HepG2 (cell line): ENCODE data around the gene REPIN1. TPM values are rescaled to one million over a fixed set of nuclear protein-coding genes. Genes with fewer than 3 reads are reported as not detected.

Experiments used
- ADNP ChIP-seq: sonication (generic); formaldehyde crosslinking; IDR thresholded peaks from 2 replicates; pipeline ENCODE4 v1.4.0; 2020; ENCODE audit warnings: missing genetic modification reagents
- CCAR2 ChIP-seq: fragments of 200-400 bp; formaldehyde crosslinking; optimal IDR thresholded peaks from 2 replicates; pipeline ENCODE3; 2018; ENCODE audit warnings: low read depth, mild to moderate bottlenecking, low read length, moderate library complexity
- DR1 ChIP-seq: sonication (generic); formaldehyde crosslinking; IDR thresholded peaks from 2 replicates; pipeline ENCODE4 v1.8.0; 2021; ENCODE audit warnings: mild to moderate bottlenecking, missing genetic modification reagents, inconsistent platforms
- ELF4 ChIP-seq: sonication (generic); formaldehyde crosslinking; IDR thresholded peaks from 2 replicates; pipeline ENCODE4 v1.5.0; 2020; ENCODE audit warnings: missing genetic modification reagents, mild to moderate bottlenecking, moderate library complexity, borderline replicate concordance
- FOXP1 ChIP-seq, 2 experiments: fragments of 450-650 bp in 1 of 2; IDR thresholded peaks; 2 replicates each; pipeline ENCODE4 v1.6.1; 2017 to 2018; ENCODE audit warnings: antibody characterized with exemption in 1 of 2
- GABPB1 ChIP-seq: IDR thresholded peaks from 2 replicates; pipeline ENCODE4 v1.6.1; 2016; ENCODE audit warnings: mild to moderate bottlenecking, missing genetic modification reagents, moderate library complexity, missing compliant biosample characterization
- GMEB1 ChIP-seq: sonication (generic); formaldehyde crosslinking; IDR thresholded peaks from 2 replicates; pipeline ENCODE4 v1.5.1; 2020; ENCODE audit warnings: missing genetic modification reagents, mild to moderate bottlenecking, borderline replicate concordance
- HNRNPL ChIP-seq: fragments of 200-400 bp; formaldehyde crosslinking; IDR thresholded peaks from 2 replicates; pipeline ENCODE4 v1.6.1; 2017; ENCODE audit warnings: mild to moderate bottlenecking, low read depth, low read length
- KDM6A ChIP-seq: IDR thresholded peaks from 2 replicates; pipeline ENCODE4 v1.6.1; 2016; ENCODE audit warnings: low read depth
- MED8 ChIP-seq: sonication (generic); formaldehyde crosslinking; IDR thresholded peaks from 2 replicates; pipeline ENCODE4 v1.8.1; 2023; ENCODE audit warnings: mild to moderate bottlenecking, missing genetic modification reagents; ENCODE audit not compliant: insufficient replicate concordance
- MLX ChIP-seq: IDR thresholded peaks from 2 replicates; pipeline ENCODE4 v1.6.1; 2016
- MLXIP ChIP-seq: sonication (generic); formaldehyde crosslinking; IDR thresholded peaks from 2 replicates; pipeline ENCODE4 v1.9.0; 2021; ENCODE audit warnings: missing genetic modification reagents, borderline replicate concordance
- NFIC ChIP-seq: IDR thresholded peaks from 2 replicates; pipeline ENCODE4 v1.6.1; 2012; ENCODE audit warnings: mild to moderate bottlenecking, low read length, inconsistent platforms
- SIX1 ChIP-seq: sonication (generic); formaldehyde crosslinking; IDR thresholded peaks from 2 replicates; pipeline ENCODE4 v1.4.0; 2020; ENCODE audit warnings: missing genetic modification reagents, borderline replicate concordance
- SNAPC5 ChIP-seq: sonication (generic); formaldehyde crosslinking; IDR thresholded peaks from 2 replicates; pipeline ENCODE4 v1.8.1; 2023; ENCODE audit warnings: mild to moderate bottlenecking, missing genetic modification reagents, borderline replicate concordance
- TP53 ChIP-seq: sonication (generic); formaldehyde crosslinking; conservative IDR thresholded peaks from 2 replicates; pipeline ENCODE4 v1.4.0; 2020; ENCODE audit warnings: missing genetic modification reagents
- ZNF546 ChIP-seq: sonication (generic); formaldehyde crosslinking; conservative IDR thresholded peaks from 2 replicates; pipeline ENCODE4 v1.8.1; 2023; ENCODE audit warnings: mild to moderate bottlenecking, missing genetic modification reagents
- ZNF709 ChIP-seq: sonication (generic); formaldehyde crosslinking; IDR thresholded peaks from 2 replicates; pipeline ENCODE4 v1.5.0; 2020; ENCODE audit warnings: mild to moderate bottlenecking, missing genetic modification reagents
- ZSCAN30 ChIP-seq: sonication (generic); formaldehyde crosslinking; IDR thresholded peaks from 2 replicates; pipeline ENCODE4 v1.5.0; 2020; ENCODE audit warnings: mild to moderate bottlenecking, missing genetic modification reagents
- polyA plus RNA-seq, 8 experiments: library from polyadenylated mRNA; depleted of rRNA in 3 of 8; stranded (reverse) in 7 of 8; unstranded in 1 of 8; fragments of >200 nt; fragmentation: Illumina TruSeq in 4 of 8; extraction: Trizol in 4 of 8; gene quantifications; 2 replicates each; pipeline versions ENCODE4 v1.2.1 to v1.2.3, GENCODE V29; 2011 to 2016; ENCODE audit warnings: low read depth in 4 of 8, missing spikeins in 1 of 8, mixed read lengths in 1 of 8; ENCODE audit not compliant: insufficient read depth in 1 of 8
- total RNA-seq, 5 experiments: library from RNA; depleted of rRNA; stranded (reverse); fragments of >200 nt; fragmentation: Illumina TruSeq; extraction: Trizol; gene quantifications; 2 replicates each; pipeline ENCODE4 v1.2.3, GENCODE V29; 2016; ENCODE audit warnings: low read depth in 1 of 5

The REPIN1 gene
- total and polyA plus RNA-seq, 2 of the 13 experiments (the other 11 are each of a cell fraction or from before 2014, with no cell fraction given): 69.9 to 108 TPM

- peak; percentile 79 for TF ChIP-seq MLX (CRISPR knock-in tag)
- peak; percentile 77 for TF ChIP-seq GABPB1
- peak; percentile 47; the same call in 1 of the 2 replicates for TF ChIP-seq KDM6A (CRISPR knock-in tag)
- no peak for TF ChIP-seq CCAR2
- TF ChIP-seq ZNF546: 0 out of 2 replicates have a peak, but pooled peaks have one; percentile 79
- no peak for TF ChIP-seq MLXIP (CRISPR knock-in tag)
- peak; percentile 94 for TF ChIP-seq HNRNPL
- no peak for TF ChIP-seq ADNP (CRISPR knock-in tag)
- TF ChIP-seq FOXP1 (IDR thresholded peaks at IDR 0.05): no peak
- peak; percentile 55; the same call in 1 of the 2 replicates for TF ChIP-seq FOXP1 (CRISPR knock-in tag; IDR thresholded peaks at IDR 0.05)
- TF ChIP-seq SNAPC5 (CRISPR knock-in tag): no peak
- peak; percentile 94 for TF ChIP-seq TP53 (CRISPR knock-in tag)
- TF ChIP-seq SIX1 (CRISPR knock-in tag): peak; percentile 58; the same call in 1 of the 2 replicates
- peak; percentile 49; the same call in 1 of the 2 replicates for TF ChIP-seq DR1 (CRISPR knock-in tag)
- peak; percentile 76 for TF ChIP-seq NFIC
- peak; percentile 82 for TF ChIP-seq MED8 (CRISPR knock-in tag)
- TF ChIP-seq ZSCAN30 (CRISPR knock-in tag): peak; percentile 82; the same call in 1 of the 2 replicates
- TF ChIP-seq ELF4 (CRISPR knock-in tag): 0 out of 2 replicates have a peak, but pooled peaks have one; percentile 13
- TF ChIP-seq GMEB1: peak; percentile 62; the same call in 1 of the 2 replicates
- 0 out of 2 replicates have a peak, but pooled peaks have one; percentile 29 for TF ChIP-seq ZNF709 (CRISPR knock-in tag)
Measured at GRCh38 chr7:150388709-150389531, 20.3 kb downstream of the REPIN1 start (continued).
